GM18873 (cell line): ENCODE results near the gene CACNA1B.
"Not testable (repeated sequence)": the region's sequence is repeated elsewhere in the genome, so short reads cannot be mapped to it uniquely, and the experiment has no call there.

Experiments
- ATAC-seq: cut with Tn5 transposase; IDR thresholded peaks from one replicate; pipeline ENCODE4 v1.9.1; 2021; ENCODE audit warnings: mild to moderate bottlenecking, moderate library complexity, moderate number of reproducible peaks; ENCODE audit not compliant: unreplicated experiment, low FRiP score

Gene CACNA1B

DNA sequence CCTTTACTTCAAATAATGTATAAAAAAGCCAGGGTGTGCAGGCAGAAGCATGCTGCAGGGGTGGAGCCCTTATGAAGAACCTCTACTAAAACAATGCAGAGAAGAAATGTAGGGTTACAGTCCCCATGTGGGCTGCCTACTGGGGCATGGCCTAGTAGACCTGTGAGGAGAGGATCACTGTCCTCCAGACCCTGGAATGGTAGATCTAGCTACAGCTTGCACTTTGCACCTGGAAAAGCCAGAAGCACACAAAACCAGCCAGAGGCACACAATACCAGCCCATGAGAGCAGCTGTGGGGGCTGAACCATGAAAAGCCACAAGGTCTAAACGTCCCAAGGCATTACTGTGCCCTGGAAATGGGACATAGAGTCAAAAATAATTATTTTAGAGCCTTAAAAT is 289.2 kb downstream of the CACNA1B start:
- ATAC-seq: not testable (repeated sequence)
